Calu3 (cell line): ENCODE measurements around the gene CERK. TPM values are rescaled to one million over a fixed set of nuclear protein-coding genes. Genes with fewer than 3 reads are reported as not detected.

Experiments
- BruUV-seq: library from RNA; stranded (reverse); fragments of 400-500 nt; replicated peaks from 2 replicates; lab custom pipeline; 2021; lab: Mats Ljungman, UMichigan
- CTCF ChIA-PET: fragments of 300-600 bp; sonication (Branson Sonifier 250); formaldehyde crosslinking; loops from one replicate; lab custom pipeline; 2022; ENCODE audit warnings: antibody characterized with exemption; lab: Charles Lee
- DNase-seq: peaks from one replicate; pipeline ENCODE4 v3.0.0; 2022
- H3K27ac Mint-ChIP-seq: one replicate; pipeline ENCODE4 v1.8.0; 2022; ENCODE audit warnings: mixed read lengths; ENCODE audit not compliant: unreplicated experiment
- H3K27me3 Mint-ChIP-seq: one replicate; pipeline ENCODE4 v1.8.0; 2022; ENCODE audit warnings: mixed read lengths; ENCODE audit not compliant: unreplicated experiment
- H3K36me3 Mint-ChIP-seq: one replicate; pipeline ENCODE4 v1.8.0; 2022; ENCODE audit warnings: mild to moderate bottlenecking, moderate library complexity, mixed read lengths; ENCODE audit not compliant: insufficient read depth, unreplicated experiment
- H3K4me1 Mint-ChIP-seq: one replicate; pipeline ENCODE4 v1.8.0; 2022; ENCODE audit warnings: mild to moderate bottlenecking, low read depth, mixed read lengths; ENCODE audit not compliant: unreplicated experiment
- H3K4me3 Mint-ChIP-seq: one replicate; pipeline ENCODE4 v1.8.0; 2022; ENCODE audit warnings: mild to moderate bottlenecking, low read depth, moderate library complexity, mixed read lengths; ENCODE audit not compliant: unreplicated experiment
- H3K9me3 Mint-ChIP-seq: one replicate; pipeline ENCODE4 v1.8.0; 2022; ENCODE audit warnings: low read depth, mixed read lengths; ENCODE audit not compliant: unreplicated experiment
- CTCF ChIP-seq: fragments of 200-600 bp; IDR thresholded peaks from one replicate; pipeline ENCODE4 v1.8.0; 2022; ENCODE audit warnings: antibody characterized with exemption; ENCODE audit not compliant: unreplicated experiment
- intact Hi-C: fragments of 100-400 bp; cut with micrococcal nuclease; formaldehyde crosslinking; loops from one replicate; pipeline ENCODE4 v1.10.0; 2022; ENCODE audit not compliant: unreplicated experiment
- total RNA-seq: library from RNA; stranded (reverse); gene quantifications from 2 replicates; pipeline ENCODE4 v1.2.3, GENCODE V29; 2022

CERK gene
- total RNA-seq, 1 experiment from 2014 or later: 25.0 TPM

DNA sequence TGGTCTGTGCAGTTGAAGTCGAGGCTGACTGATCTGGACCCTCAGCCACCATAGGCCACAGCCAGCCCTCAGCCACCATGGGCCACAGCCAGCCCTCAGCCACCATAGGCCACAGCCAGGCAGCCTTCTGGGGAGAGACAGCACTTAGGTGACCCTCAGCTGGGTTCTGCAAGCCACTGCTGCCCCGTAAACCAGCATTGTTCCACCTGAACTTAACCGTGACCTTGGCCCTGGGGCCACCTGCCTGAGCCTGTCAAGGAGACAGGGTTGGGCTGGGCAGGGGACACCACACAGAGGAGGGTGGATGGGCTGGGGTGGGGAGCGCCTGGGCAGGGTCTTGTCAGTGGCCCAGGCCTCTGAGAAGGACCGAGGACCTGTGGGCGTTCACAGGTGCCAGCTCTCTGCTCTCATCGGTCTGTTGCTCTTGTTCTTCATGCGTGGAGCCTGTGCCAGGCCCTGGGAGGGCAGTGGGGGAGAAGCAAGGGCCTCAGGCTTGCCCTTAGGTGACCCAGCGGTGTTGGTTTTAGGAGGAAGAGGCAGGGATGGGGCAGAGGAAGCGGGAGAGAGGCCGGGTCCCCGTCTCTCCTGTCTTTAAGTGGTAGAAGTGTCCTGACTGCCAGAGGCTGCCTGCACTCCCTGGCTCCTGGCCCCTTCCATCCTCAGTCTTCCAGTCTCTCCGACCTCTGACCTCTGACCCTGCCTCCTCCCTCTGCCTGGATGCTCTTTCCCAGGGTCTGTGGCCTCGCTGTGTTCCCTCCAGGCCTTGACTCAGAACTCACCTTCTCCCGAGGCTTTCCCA lies 81.0 kb downstream of the CERK start:
- intact Hi-C loops: no loop called here
- no peak for DNase-seq
- no peak overlapping the region for H3K4me3 Mint-ChIP-seq
- no peak overlapping the region for H3K27ac Mint-ChIP-seq
- peaks cover 18% of the 10 kb centered on the region for H3K36me3 Mint-ChIP-seq
- peaks cover 33% of the 10 kb centered on the region for H3K4me1 Mint-ChIP-seq
- no peaks in the 10 kb centered on the region for H3K9me3 Mint-ChIP-seq
- H3K27me3 Mint-ChIP-seq: no peaks in the 10 kb centered on the region
- no TSS peak for BruUV-seq
- TF ChIP-seq CTCF: no peak
- CTCF ChIA-PET: no interaction called here

- CTCF ChIA-PET: no interaction called here
- intact Hi-C loops: no loop called here
- H3K27ac Mint-ChIP-seq: no peak overlapping the region
These were observed 82.0 kb downstream of the CERK start for GRCh38 chr22:46655861-46656608.

DNA sequence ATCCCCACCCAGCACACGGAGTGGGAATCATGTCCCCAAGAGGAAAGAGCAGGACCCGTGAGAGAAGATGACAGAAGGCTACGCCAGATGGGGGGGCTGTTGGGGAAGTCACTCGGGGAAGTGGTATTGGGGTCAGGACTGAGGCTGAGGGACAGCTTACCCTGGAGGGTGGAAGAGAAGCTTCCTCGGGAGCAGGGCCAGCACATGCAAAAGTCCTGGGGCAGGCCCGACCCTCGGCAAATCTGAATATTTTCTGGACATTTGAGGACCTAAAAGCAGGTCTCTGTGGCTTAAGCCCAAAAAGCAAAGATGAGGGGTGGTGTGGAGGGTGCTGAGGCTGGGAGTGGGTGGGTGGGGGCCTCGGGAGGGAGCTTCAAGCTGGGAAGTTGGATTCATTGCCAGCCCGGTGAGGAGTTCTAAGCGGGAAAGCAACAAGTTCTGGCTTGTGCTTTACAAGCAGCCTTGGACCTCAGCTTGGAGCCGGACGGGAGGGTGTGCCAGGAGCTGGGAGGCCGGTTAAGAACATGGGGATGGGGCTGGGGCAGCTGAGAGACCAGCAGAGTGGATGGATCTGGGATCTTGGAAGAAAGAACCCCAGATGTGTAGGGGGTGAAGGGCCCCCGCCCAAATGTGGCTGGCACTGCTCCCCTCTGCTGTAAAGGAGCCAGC lies 83.0 kb downstream of the CERK start:
- Mint-ChIP-seq H3K27ac (no peak overlapping the region), H3K4me3 (no peak overlapping the region), H3K9me3 (no peaks in the 10 kb centered on the region), H3K4me1 (peaks cover 20% of the 10 kb centered on the region), H3K36me3 (peaks cover 17% of the 10 kb centered on the region), H3K27me3 (no peaks in the 10 kb centered on the region)
- intact Hi-C loops: no loop called here
- DNase-seq: no peak
- TF ChIP-seq CTCF: no peak
- no TSS peak for BruUV-seq
- CTCF ChIA-PET: no interaction called here

More at GRCh38 chr22:46655861-46656608, 82.0 kb downstream of the CERK start:
- DNase-seq: no peak
- peaks cover 18% of the 10 kb centered on the region for H3K36me3 Mint-ChIP-seq
- no peak overlapping the region for H3K4me3 Mint-ChIP-seq
- H3K4me1 Mint-ChIP-seq: peaks cover 29% of the 10 kb centered on the region
- no peaks in the 10 kb centered on the region for H3K27me3 Mint-ChIP-seq
- no TSS peak for BruUV-seq
- no peak for TF ChIP-seq CTCF
- H3K9me3 Mint-ChIP-seq: no peaks in the 10 kb centered on the region

DNA sequence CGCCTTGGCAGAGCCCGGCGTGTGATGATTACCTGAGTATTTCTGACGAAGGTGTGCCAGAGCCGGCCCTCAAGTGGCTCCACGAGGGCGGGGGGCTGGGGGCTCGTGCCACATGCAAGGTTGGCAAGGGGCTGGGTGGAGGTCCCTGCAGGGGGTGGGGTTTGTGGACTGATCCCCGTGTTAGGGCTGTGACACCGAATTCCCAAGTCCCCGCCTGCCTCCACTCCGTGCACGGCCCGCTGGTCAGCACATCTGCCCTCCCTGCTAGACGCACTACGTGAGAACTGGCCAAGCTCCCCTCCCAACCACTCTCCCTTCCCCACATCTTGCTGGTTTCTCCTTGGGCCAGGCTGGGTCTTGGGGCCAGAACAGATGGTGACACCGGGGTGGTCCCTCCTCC lies 83.6 kb downstream of the CERK start:
- intact Hi-C loops: no loop called here
- no peak for TF ChIP-seq CTCF
- Mint-ChIP-seq H3K36me3 (peaks cover 14% of the 10 kb centered on the region), H3K27ac (no peak overlapping the region), H3K4me1 (peaks cover 16% of the 10 kb centered on the region), H3K9me3 (no peaks in the 10 kb centered on the region), H3K27me3 (no peaks in the 10 kb centered on the region), H3K4me3 (no peak overlapping the region)
- no TSS peak for BruUV-seq
- DNase-seq: no peak
- CTCF ChIA-PET: no interaction called here
